NOMO-1 treated with dmso at 0.1 percent for 144 hours (cell line): ENCODE results near the gene LMO3.

Source experiments
- DNase-seq: peaks from one replicate; lab custom pipeline; 2025; ENCODE audit not compliant: unreplicated experiment; lab: John Stamatoyannopoulos, UW

LMO3 gene

GRCh38 chr12:16606117-16606200, at the start of gene LMO3:
Gene LMO3, minus strand, starts transcription at chr12:16606162. Its CDS starts 5,302 bp downstream, at chr12:16600860.
- DNase-seq: no peak

GRCh38 chr12:16636435-16637055, 30.6 kb upstream of the LMO3 start:
- no peak for DNase-seq

- no peak for DNase-seq
Measured at GRCh38 chr12:16634786-16635185, 28.8 kb upstream of the LMO3 start.

GRCh38 chr12:16626991-16627390, 21.0 kb upstream of the LMO3 start:
- DNase-seq: no peak

GRCh38 chr12:16622338-16622737, 16.4 kb upstream of the LMO3 start:
- no peak for DNase-seq

- DNase-seq: no peak
Measured at GRCh38 chr12:16619537-16619936, 13.6 kb upstream of the LMO3 start.

- no peak for DNase-seq
Measured at GRCh38 chr12:16618256-16618655, 12.3 kb upstream of the LMO3 start.

- DNase-seq: no peak
Measured at GRCh38 chr12:16613199-16613598, 7.2 kb upstream of the LMO3 start.

GRCh38 chr12:16612647-16613046, 6.7 kb upstream of the LMO3 start:
- DNase-seq: no peak

- no peak for DNase-seq
Measured at GRCh38 chr12:16611146-16611545, 5.2 kb upstream of the LMO3 start.

GRCh38 chr12:16610743-16611142, 4.8 kb upstream of the LMO3 start:
- no peak for DNase-seq

GRCh38 chr12:16610001-16610585, 4.1 kb upstream of the LMO3 start:
- DNase-seq: no peak

- no peak for DNase-seq
Measured at GRCh38 chr12:16608946-16609539, 3.1 kb upstream of the LMO3 start.

GRCh38 chr12:16607906-16608775, 2.2 kb upstream of the LMO3 start:
- no peak for DNase-seq

- DNase-seq: no peak
Measured at GRCh38 chr12:16606991-16607390, 1.0 kb upstream of the LMO3 start.

- peak; percentile 4 for DNase-seq
Measured at GRCh38 chr12:16606201-16606849, 363 bp upstream of the LMO3 start.

- peak; percentile 4 for DNase-seq
Measured at GRCh38 chr12:16605642-16606116, 283 bp downstream of the LMO3 start.

GRCh38 chr12:16604596-16605252, 1.2 kb downstream of the LMO3 start:
- DNase-seq: no peak

GRCh38 chr12:16603916-16604575, 1.9 kb downstream of the LMO3 start:
- no peak for DNase-seq

- no peak for DNase-seq
Measured at GRCh38 chr12:16603260-16603915, 2.6 kb downstream of the LMO3 start.
